PC-3 (cell line): ENCODE results near the gene MGAT4A.

ENCODE experiments used
- EZH2 ChIP-seq: fragments of 300-600 bp; sonication (generic); IDR thresholded peaks from one replicate; pipeline ENCODE4 v1.6.1; 2017; ENCODE audit warnings: antibody characterized with exemption, mild to moderate bottlenecking, low read length; ENCODE audit not compliant: unreplicated experiment
- EZH2phosphoT487 ChIP-seq: fragments of 300-600 bp; sonication (generic); IDR thresholded peaks from 2 replicates; pipeline ENCODE4 v1.6.1; 2018; ENCODE audit warnings: mild to moderate bottlenecking, antibody characterized with exemption, low read length, borderline replicate concordance
- TF ChIP-seq, protein P1 (sequence below): fragments of 300-600 bp; sonication (generic); conservative IDR thresholded peaks from 2 replicates; pipeline ENCODE4 v1.5.1; 2017; ENCODE audit warnings: antibody characterized with exemption, low read depth, mild to moderate bottlenecking, low read length

DNA sequence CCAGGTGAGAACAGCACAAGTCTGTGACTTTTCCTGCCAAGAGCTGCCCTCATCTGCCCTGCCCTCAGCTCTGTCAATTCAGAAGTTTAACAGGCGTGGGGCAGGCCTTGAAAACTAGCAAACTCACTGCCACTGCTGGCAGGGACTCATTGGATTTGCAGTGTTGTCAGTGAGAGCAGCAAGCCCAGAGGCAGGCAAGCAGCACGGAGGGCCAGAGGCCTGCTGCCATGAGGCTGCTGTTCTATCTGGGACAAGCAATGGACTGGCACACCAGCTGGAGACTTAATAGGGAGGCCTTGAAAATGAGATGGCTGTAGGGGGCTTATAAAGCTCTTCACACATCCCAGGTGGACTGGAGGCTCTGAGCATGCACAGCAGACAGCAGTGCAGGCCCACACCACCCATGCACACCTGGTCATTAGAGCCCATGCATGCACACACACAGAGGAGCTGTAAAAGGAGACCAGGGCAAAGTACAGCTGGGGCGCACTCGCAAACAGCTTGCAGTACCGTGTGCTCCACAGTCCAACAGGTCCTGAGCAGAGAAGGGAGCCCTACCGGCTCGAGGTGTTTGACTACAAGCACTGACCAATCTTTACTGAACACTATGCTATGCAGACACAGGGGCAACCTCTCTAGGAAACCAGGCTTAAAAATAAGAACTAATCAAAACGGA, 28.7 kb downstream of the MGAT4A start:
- TF ChIP-seq, protein P1, sequence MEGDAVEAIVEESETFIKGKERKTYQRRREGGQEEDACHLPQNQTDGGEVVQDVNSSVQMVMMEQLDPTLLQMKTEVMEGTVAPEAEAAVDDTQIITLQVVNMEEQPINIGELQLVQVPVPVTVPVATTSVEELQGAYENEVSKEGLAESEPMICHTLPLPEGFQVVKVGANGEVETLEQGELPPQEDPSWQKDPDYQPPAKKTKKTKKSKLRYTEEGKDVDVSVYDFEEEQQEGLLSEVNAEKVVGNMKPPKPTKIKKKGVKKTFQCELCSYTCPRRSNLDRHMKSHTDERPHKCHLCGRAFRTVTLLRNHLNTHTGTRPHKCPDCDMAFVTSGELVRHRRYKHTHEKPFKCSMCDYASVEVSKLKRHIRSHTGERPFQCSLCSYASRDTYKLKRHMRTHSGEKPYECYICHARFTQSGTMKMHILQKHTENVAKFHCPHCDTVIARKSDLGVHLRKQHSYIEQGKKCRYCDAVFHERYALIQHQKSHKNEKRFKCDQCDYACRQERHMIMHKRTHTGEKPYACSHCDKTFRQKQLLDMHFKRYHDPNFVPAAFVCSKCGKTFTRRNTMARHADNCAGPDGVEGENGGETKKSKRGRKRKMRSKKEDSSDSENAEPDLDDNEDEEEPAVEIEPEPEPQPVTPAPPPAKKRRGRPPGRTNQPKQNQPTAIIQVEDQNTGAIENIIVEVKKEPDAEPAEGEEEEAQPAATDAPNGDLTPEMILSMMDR, result no peak
- TF ChIP-seq EZH2phosphoT487 (no peak), EZH2 (no peak)
